ENCODE measurements around the gene MTOR.
"Not testable (repeated sequence)": the region's sequence is repeated elsewhere in the genome, so short reads cannot be mapped to it uniquely, and the experiment has no call there.

Gene MTOR

GRCh38 chr1:11100149-11100493 lies 162.2 kb downstream of the MTOR start:
- Histone ChIP-seq H3K36me3 (ENCODE audit: control insufficient read depth, insufficient read depth, low read length) (no peaks in the 10 kb centered on the region), H3K9me3 (ENCODE audit: control insufficient read depth, low read length) (no peaks in the 10 kb centered on the region), H3K4me1 (peaks cover 4% of the 10 kb centered on the region), H3K9ac (no peak overlapping the region), H3K4me3 (ENCODE audit: low read depth, low read length) (peak overlapping the region; percentile 83), H3K27me3 (ENCODE audit: control insufficient read depth, insufficient read depth, low read length) (no peaks in the 10 kb centered on the region), H3K79me2 (peaks cover 2% of the 10 kb centered on the region), H2AFZ (peak overlapping the region; percentile 94), H3K27ac (no peak overlapping the region), H3K4me2 (ENCODE audit: low read length) (peak overlapping the region; percentile 64)
- TF ChIP-seq, protein P1, sequence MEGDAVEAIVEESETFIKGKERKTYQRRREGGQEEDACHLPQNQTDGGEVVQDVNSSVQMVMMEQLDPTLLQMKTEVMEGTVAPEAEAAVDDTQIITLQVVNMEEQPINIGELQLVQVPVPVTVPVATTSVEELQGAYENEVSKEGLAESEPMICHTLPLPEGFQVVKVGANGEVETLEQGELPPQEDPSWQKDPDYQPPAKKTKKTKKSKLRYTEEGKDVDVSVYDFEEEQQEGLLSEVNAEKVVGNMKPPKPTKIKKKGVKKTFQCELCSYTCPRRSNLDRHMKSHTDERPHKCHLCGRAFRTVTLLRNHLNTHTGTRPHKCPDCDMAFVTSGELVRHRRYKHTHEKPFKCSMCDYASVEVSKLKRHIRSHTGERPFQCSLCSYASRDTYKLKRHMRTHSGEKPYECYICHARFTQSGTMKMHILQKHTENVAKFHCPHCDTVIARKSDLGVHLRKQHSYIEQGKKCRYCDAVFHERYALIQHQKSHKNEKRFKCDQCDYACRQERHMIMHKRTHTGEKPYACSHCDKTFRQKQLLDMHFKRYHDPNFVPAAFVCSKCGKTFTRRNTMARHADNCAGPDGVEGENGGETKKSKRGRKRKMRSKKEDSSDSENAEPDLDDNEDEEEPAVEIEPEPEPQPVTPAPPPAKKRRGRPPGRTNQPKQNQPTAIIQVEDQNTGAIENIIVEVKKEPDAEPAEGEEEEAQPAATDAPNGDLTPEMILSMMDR (IDR thresholded peaks at IDR 0.05), result no peak

DNA sequence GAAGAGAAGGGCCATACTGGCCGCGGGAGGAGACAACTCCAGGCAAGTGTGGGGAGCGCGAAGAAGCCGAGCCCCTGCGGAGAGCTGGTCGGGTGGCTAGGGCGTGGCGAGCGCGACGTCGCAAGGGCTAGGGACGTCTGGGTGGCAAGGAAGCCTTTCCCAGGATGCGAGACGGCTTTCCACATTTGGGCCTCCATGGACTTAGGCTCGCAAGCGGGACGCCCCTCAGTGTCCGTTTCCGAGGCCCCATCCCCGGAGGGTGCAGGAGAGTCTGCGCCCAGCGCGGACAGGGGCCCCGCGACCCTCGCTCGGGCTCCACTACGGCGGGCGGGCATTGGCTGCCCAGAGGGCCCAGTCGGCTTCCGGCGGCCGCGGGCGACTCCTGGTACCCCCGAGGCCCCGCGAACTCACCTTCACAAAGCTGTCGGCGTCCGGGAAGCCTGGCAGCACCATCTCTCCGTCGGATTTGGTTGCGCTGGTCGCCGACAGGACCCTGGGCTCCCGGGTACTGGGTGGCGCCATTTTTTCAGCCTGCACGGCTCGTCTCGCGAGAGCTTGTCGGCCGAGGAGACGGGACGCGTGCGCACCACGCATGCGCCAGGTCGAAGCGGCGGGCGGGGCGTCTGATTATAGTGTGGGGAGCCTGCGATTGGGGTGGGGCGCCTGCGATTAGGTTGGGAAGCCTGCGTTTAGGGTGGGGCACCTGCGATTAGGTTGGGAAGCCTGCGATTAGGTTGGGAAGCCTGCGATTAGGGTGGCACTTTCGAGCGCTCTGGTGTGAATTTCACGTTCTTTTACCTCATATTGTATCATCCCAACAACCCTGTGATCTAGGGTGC lies 162.8 kb downstream of the MTOR start, which contains the start of gene EXOSC10:
Gene EXOSC10 (minus strand): TSS at position 560 of the 839 bp plus-strand sequence. CDS start 38 bp downstream, at position 522.
- H3K36me3 ChIP-seq (ENCODE audit: control insufficient read depth, insufficient read depth, low read length), result no peaks in the 10 kb centered on the region
- no peaks in the 10 kb centered on the region for H3K27me3 ChIP-seq (ENCODE audit: control insufficient read depth, insufficient read depth, low read length)
- H3K4me3 ChIP-seq (ENCODE audit: low read depth, low read length), result peak within 1 kb of the TSS; percentile 83
- H3K4me1 ChIP-seq, result peaks cover 4% of the 10 kb centered on the region
- H3K9me3 ChIP-seq (ENCODE audit: control insufficient read depth, low read length), result no peaks in the 10 kb centered on the region
- TF ChIP-seq, protein P1 (IDR thresholded peaks at IDR 0.05), result no peak
- peak within 1 kb of the TSS; percentile 74 for H3K27ac ChIP-seq
- H3K9ac ChIP-seq, result peak within 1 kb of the TSS; percentile 53
- H3K4me2 ChIP-seq (ENCODE audit: low read length), result peak within 1 kb of the TSS; percentile 64
- peak within 1 kb of the TSS; percentile 94 for H2AFZ ChIP-seq
- H3K79me2 ChIP-seq, result peaks cover 2% of the 10 kb centered on the region

GRCh38 chr1:11098931-11099309 lies 163.4 kb downstream of the MTOR start:
- Histone ChIP-seq H3K4me2 (ENCODE audit: low read length) (peak overlapping the region; percentile 64), H3K4me1 (peaks cover 4% of the 10 kb centered on the region), H3K27me3 (ENCODE audit: control insufficient read depth, insufficient read depth, low read length) (no peaks in the 10 kb centered on the region), H3K9ac (peak overlapping the region; percentile 53), H3K36me3 (ENCODE audit: control insufficient read depth, insufficient read depth, low read length) (no peaks in the 10 kb centered on the region), H3K9me3 (ENCODE audit: control insufficient read depth, low read length) (no peaks in the 10 kb centered on the region), H3K27ac (peak overlapping the region; percentile 74), H2AFZ (peak overlapping the region; percentile 94), H3K4me3 (ENCODE audit: low read depth, low read length) (peak overlapping the region; percentile 83), H3K79me2 (peaks cover 2% of the 10 kb centered on the region)
- TF ChIP-seq, protein P1 (IDR thresholded peaks at IDR 0.05), result no peak

GRCh38 chr1:11083784-11084183 lies 178.6 kb downstream of the MTOR start:
- H3K4me2 ChIP-seq (ENCODE audit: low read length); H2AFZ ChIP-seq; H3K4me1 ChIP-seq; H3K27ac ChIP-seq; H3K9me3 ChIP-seq (ENCODE audit: control insufficient read depth, low read length); H3K27me3 ChIP-seq (ENCODE audit: control insufficient read depth, insufficient read depth, low read length); H3K9ac ChIP-seq; H3K4me3 ChIP-seq (ENCODE audit: low read depth, low read length); H3K79me2 ChIP-seq; H3K36me3 ChIP-seq (ENCODE audit: control insufficient read depth, insufficient read depth, low read length): not testable (repeated sequence)

GRCh38 chr1:11080931-11081330 lies 181.4 kb downstream of the MTOR start:
- H3K4me3 ChIP-seq (ENCODE audit: low read depth, low read length), result no peak overlapping the region

More at GRCh38 chr1:11080931-11081330, 181.4 kb downstream of the MTOR start:
- H3K4me2 ChIP-seq (ENCODE audit: low read length), result no peak overlapping the region
- H3K27me3 ChIP-seq (ENCODE audit: control insufficient read depth, insufficient read depth, low read length), result no peaks in the 10 kb centered on the region
- H3K9me3 ChIP-seq (ENCODE audit: control insufficient read depth, low read length), result no peaks in the 10 kb centered on the region
- TF ChIP-seq, protein P1 (IDR thresholded peaks at IDR 0.05), result no peak
- no peaks in the 10 kb centered on the region for H3K79me2 ChIP-seq
- no peak overlapping the region for H3K27ac ChIP-seq
- H3K9ac ChIP-seq, result no peak overlapping the region
- H2AFZ ChIP-seq, result no peak overlapping the region
- no peaks in the 10 kb centered on the region for H3K4me1 ChIP-seq
- no peaks in the 10 kb centered on the region for H3K36me3 ChIP-seq (ENCODE audit: control insufficient read depth, insufficient read depth, low read length)

Measured in parathyroid adenoma (tissue), 2 donors.